ENCODE results near the gene KAT14.
A peak's percentile ranks its signal among the peaks of the same experiment; 100 is the strongest.
"Not testable (repeated sequence)": the region's sequence is repeated elsewhere in the genome, so short reads cannot be mapped to it uniquely, and the experiment has no call there.

Gene KAT14, protein sequence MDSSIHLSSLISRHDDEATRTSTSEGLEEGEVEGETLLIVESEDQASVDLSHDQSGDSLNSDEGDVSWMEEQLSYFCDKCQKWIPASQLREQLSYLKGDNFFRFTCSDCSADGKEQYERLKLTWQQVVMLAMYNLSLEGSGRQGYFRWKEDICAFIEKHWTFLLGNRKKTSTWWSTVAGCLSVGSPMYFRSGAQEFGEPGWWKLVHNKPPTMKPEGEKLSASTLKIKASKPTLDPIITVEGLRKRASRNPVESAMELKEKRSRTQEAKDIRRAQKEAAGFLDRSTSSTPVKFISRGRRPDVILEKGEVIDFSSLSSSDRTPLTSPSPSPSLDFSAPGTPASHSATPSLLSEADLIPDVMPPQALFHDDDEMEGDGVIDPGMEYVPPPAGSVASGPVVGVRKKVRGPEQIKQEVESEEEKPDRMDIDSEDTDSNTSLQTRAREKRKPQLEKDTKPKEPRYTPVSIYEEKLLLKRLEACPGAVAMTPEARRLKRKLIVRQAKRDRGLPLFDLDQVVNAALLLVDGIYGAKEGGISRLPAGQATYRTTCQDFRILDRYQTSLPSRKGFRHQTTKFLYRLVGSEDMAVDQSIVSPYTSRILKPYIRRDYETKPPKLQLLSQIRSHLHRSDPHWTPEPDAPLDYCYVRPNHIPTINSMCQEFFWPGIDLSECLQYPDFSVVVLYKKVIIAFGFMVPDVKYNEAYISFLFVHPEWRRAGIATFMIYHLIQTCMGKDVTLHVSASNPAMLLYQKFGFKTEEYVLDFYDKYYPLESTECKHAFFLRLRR

GRCh38 chr20:18137412-18138265 is at the start of gene KAT14, which contains the start of gene PET117:
Gene KAT14, plus strand, starts transcription at chr20:18137863. Its CDS starts 4,798 bp downstream, at chr20:18142661.
Gene PET117, plus strand, starts transcription at chr20:18137863. Its CDS starts 93 bp downstream, at chr20:18137956.
- DNase-seq (ENCODE audit: low read depth in 3 of 3): peak; percentile 83 to 90 (median 83)

DNA sequence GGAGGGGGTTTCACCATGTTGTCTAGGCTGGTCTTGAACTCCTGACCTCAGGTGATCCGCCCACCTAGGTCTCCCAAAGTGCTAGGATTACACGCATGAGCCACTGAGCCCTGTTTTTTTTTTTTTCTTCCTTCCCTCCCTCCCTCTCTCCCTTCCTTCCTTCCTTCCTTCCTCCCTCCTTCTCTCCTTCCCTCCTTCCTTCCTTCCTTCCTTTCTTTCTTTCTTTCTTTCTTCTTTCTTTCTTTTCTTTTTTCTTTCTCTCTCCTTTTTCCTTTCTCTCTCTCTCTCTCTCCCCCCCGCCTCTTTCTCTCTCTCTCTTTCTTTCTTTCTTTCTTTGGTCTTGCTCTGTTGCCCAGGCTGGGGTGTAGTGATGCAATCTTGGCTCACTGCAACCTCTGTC is 49.4 kb upstream of the KAT14 start:
- DNase-seq (ENCODE audit: low read depth in 3 of 3): not testable (repeated sequence)

- not testable (repeated sequence) for DNase-seq (ENCODE audit: low read depth in 3 of 3)
Observed at GRCh38 chr20:18088841-18089240, 48.8 kb upstream of the KAT14 start.

DNA sequence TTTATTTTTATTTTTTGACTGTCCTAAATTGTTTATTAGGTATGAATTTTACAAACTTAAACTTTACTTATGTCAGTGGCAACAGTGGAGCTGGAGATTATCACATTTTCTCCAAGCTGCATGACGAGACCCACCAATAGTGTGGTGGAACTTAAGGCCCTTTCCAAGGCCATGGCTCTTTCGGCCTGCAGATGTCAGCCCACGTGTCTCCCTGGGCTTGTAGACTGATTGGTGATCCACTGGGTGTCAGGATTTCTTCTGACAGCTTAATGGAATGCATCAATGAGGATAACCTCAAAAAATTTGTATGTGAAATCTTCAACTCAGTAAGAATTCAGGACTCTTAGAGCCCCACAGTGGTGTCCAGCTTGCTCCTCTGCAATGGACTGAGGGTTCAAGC is 47.6 kb upstream of the KAT14 start:
- no peak for DNase-seq (ENCODE audit: low read depth in 3 of 3)

DNA sequence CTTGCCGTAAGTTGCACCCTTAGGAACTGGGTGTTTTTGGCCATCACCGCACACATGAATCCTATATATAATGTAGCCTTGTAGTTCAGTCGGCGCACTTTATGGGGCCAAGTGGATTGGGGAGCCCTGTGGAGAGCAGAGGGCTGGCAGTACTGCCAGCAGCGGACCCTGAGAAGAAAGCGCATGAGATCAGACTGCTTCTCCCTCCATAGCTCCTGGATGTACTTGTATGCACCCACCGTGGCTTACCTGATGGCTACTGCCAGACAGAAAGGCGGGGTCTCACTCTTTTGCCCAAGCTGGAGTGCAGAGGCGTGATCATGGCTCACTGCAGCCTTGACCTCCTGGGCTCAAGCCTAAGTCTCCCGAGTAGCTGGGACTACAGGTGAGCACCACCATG is 47.2 kb upstream of the KAT14 start:
- no peak for DNase-seq (ENCODE audit: low read depth in 3 of 3)

- DNase-seq (ENCODE audit: low read depth in 3 of 3): no peak
Observed at GRCh38 chr20:18091623-18092022, 46.0 kb upstream of the KAT14 start.

- DNase-seq (ENCODE audit: low read depth in 3 of 3): no peak
Observed at GRCh38 chr20:18092890-18093289, 44.8 kb upstream of the KAT14 start.

- no peak for DNase-seq (ENCODE audit: low read depth in 3 of 3)
Observed at GRCh38 chr20:18093388-18093787, 44.3 kb upstream of the KAT14 start.

DNA sequence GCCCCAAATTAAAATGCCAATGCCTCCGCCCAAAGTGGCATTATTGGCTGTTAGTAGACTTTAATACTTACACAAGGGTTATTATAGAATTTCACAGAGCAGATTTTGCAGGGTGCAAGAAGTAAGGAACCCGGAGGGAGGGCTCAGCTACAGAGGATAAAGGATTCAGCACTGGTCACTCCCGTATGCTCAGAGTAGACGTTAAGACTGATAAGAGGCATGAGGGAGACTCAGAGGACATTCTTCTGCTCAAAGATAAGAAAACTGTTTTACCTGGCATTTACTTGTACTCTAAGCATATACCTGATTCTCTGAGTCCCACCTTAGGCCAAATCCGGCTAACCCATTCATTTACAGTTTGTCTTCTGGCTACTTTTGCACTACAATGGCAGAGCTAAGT is 43.5 kb upstream of the KAT14 start:
- no peak for DNase-seq (ENCODE audit: low read depth in 3 of 3)

- DNase-seq (ENCODE audit: low read depth in 3 of 3): not testable (repeated sequence)
Observed at GRCh38 chr20:18100569-18100968, 37.1 kb upstream of the KAT14 start.

DNA sequence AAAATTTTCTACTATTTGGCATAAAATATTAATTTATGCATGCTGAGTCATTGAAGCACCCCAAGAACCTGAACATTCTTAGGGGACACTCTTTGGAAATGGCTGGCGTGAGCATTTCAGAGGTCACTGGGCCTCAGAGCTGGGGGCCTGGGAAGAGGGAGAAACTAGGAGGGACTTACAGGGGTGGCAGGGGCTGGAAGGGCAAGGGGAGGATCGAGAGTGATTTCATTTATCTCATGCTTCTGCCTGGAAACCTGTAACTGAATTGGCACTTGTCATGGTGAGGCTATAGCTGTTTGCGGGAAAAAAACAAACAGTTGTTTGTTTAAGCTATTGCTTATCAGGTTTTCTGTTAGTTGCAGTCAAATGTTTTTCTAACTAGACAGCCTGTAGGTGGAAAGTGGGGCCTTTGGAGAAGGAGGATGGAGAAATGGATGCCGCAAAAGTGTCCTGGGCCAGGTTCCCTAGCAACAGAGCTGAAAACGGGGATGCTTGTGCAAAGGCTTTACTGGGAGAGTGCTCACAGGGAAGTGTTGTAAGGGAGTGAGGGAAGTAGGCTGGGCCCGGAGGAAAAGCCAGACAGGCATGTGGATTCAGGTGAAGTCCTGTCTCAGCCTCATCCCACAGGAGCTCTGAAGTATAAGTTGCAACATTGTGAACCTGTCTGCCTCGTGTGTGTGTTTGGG is 36.4 kb upstream of the KAT14 start:
- no peak for DNase-seq (ENCODE audit: low read depth in 3 of 3)

DNA sequence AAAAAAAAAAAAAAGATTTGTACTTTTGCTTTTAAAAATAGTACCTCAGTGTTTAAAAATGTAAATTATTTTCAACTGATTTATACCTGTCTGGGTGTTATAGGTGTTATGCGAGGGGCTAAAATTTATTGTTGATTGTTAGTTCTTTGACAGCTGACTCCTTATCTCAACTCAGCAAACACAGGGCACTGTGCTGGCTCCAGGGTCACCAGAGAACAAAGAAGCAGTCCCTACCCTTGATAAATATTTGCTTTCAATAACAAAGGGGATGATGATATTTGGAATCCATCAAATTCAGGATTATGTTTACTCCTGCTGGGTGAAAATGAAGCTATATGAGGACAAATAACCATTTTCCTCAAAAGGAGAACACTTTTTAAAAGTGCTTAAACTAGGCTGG is 34.2 kb upstream of the KAT14 start:
- DNase-seq (ENCODE audit: low read depth in 3 of 3): no peak

- no peak for DNase-seq (ENCODE audit: low read depth in 3 of 3)
Observed at GRCh38 chr20:18108326-18108725, 29.3 kb upstream of the KAT14 start.

GRCh38 chr20:18128574-18128973 is 9.1 kb upstream of the KAT14 start:
- not testable (repeated sequence) for DNase-seq (ENCODE audit: low read depth in 3 of 3)

GRCh38 chr20:18132663-18133062 is 5.0 kb upstream of the KAT14 start:
- DNase-seq (ENCODE audit: low read depth in 3 of 3): no peak

DNA sequence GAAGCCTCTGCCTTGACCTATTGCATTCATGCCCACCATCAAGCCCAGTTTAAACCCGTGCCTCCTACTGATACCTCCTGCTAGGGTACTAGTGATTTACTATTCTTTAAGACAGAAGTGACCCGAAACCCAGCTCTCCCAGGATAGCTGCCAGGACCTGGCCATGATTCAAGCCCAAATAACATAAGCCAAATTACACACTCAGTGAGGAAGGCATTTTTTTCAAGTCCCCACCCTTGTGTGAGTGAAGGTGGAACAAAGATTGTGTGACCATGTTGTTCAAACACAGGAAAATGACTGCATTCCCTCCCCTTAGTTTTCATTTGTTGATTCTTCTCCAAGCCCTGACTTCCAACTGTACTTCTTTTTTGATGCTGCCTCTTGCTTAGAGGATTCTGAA is 3.7 kb upstream of the KAT14 start:
- no peak for DNase-seq (ENCODE audit: low read depth in 3 of 3)

DNA sequence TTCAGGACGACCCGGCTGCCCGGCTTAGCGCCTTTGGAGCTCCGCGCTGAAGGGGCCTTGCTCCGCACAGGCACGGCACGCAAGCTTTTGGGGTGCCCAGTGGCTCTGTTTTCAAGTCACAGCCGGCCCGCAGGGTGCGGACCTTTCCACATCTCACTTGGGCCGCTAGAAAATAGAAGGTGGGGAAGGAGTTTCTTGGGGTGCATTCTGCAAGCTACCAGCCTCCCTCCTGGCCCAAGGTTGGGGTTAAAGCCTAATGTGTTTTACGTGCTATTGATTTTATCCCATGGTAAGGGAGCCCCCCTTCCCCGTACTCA is 561 bp downstream of the KAT14 start:
- no peak for DNase-seq (ENCODE audit: low read depth in 3 of 3)

DNA sequence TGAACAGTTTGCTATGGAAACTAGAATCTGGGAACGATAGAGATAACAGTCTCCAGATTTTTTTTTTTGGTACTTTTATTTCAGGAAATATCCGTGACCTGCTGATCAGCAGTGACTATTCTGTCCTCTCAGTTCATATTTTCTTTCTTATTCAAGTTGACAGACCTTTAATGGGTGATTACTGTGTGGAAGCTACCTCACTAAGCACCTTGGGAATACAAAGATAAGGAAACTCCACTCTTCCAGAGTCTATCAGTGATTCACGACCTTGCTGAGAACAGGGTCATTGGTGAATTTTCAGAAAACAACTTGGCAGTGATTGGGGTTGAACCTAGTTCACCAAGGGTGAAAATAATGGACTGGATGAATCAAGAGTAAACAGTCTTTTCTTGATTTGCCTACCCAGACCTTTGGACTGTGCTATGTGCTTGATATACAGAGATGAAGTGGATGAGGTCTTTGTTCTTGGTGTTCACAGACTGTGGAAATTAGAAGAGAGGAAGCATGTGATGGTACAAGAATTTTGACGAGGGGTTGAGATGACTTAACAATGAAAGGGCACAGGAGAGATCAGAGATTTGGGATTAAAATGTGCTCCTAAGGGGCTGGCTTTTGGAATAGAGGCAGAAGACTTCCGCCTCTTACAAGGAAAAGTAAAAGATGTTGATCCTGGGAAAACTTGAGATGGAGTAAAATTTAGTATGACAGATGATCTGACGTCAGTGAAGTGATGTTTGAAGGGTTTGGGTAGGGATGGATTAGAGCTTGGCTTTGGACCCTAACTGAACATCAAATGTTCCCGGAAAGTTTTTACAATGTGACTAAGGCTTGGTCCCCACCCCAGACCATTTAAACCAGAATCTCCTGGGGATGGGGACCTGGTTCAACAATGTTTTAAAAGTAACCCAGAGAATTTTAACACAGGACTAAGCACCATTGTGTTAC is 1.2 kb downstream of the KAT14 start:
- no peak for DNase-seq (ENCODE audit: low read depth in 3 of 3)

- DNase-seq (ENCODE audit: low read depth in 3 of 3): no peak
Observed at GRCh38 chr20:18139832-18140231, 2.2 kb downstream of the KAT14 start.

GRCh38 chr20:18144541-18145099 is 7.0 kb downstream of the KAT14 start:
- DNase-seq (ENCODE audit: low read depth in 3 of 3): no peak
